GM19328 (cell line): ENCODE data around the gene MACROD2.

Experiments used
- ATAC-seq: cut with Tn5 transposase; IDR thresholded peaks from one replicate; pipeline ENCODE4 v1.9.1; 2021; ENCODE audit warnings: mild to moderate bottlenecking, moderate library complexity; ENCODE audit not compliant: unreplicated experiment

Gene MACROD2

GRCh38 chr20:14401479-14402138, 406.3 kb downstream of the MACROD2 start:
- no peak for ATAC-seq

- no peak for ATAC-seq
Observed at GRCh38 chr20:14404515-14404914, 409.2 kb downstream of the MACROD2 start.

- ATAC-seq, result no peak
Observed at GRCh38 chr20:14406495-14406894, 411.2 kb downstream of the MACROD2 start.

- ATAC-seq, result no peak
Observed at GRCh38 chr20:14407336-14407735, 412.0 kb downstream of the MACROD2 start.

- no peak for ATAC-seq
Observed at GRCh38 chr20:14410869-14411555, 415.7 kb downstream of the MACROD2 start.

- ATAC-seq, result no peak
Observed at GRCh38 chr20:14412065-14412681, 416.9 kb downstream of the MACROD2 start.

- ATAC-seq, result no peak
Observed at GRCh38 chr20:14413835-14414234, 418.5 kb downstream of the MACROD2 start.

- ATAC-seq, result no peak
Observed at GRCh38 chr20:14414560-14414959, 419.2 kb downstream of the MACROD2 start.

- ATAC-seq, result no peak
Observed at GRCh38 chr20:14415467-14415866, 420.2 kb downstream of the MACROD2 start.

- no peak for ATAC-seq
Observed at GRCh38 chr20:14418376-14418775, 423.1 kb downstream of the MACROD2 start.

- no peak for ATAC-seq
Observed at GRCh38 chr20:14422892-14423291, 427.6 kb downstream of the MACROD2 start.

GRCh38 chr20:14431568-14431967, 436.3 kb downstream of the MACROD2 start:
- ATAC-seq, result no peak

GRCh38 chr20:14432085-14432484, 436.8 kb downstream of the MACROD2 start:
- ATAC-seq, result no peak

- ATAC-seq, result no peak
Observed at GRCh38 chr20:14432597-14432996, 437.3 kb downstream of the MACROD2 start.

GRCh38 chr20:14434384-14435136, 439.2 kb downstream of the MACROD2 start:
- ATAC-seq, result no peak

GRCh38 chr20:14441201-14441600, 445.9 kb downstream of the MACROD2 start:
- ATAC-seq, result no peak

GRCh38 chr20:14444106-14444505, 448.8 kb downstream of the MACROD2 start:
- no peak for ATAC-seq

- ATAC-seq, result no peak
Observed at GRCh38 chr20:14445310-14445709, 450.0 kb downstream of the MACROD2 start.

GRCh38 chr20:14445902-14446301, 450.6 kb downstream of the MACROD2 start:
- ATAC-seq, result no peak

- no peak for ATAC-seq
Observed at GRCh38 chr20:14446446-14446845, 451.1 kb downstream of the MACROD2 start.

GRCh38 chr20:14449323-14449722, 454.0 kb downstream of the MACROD2 start:
- ATAC-seq, result no peak
